Kidney tubule cell (primary cell): Measurements from ENCODE around the gene UNC5C.
"Not testable (repeated sequence)": the region's sequence is repeated elsewhere in the genome, so short reads cannot be mapped to it uniquely, and the experiment has no call there.

Source experiments
- DNase-seq: peaks from one replicate; pipeline ENCODE4 v3.0.0-alpha.2; 2018; ENCODE audit warnings: low spot score

The UNC5C gene

DNA sequence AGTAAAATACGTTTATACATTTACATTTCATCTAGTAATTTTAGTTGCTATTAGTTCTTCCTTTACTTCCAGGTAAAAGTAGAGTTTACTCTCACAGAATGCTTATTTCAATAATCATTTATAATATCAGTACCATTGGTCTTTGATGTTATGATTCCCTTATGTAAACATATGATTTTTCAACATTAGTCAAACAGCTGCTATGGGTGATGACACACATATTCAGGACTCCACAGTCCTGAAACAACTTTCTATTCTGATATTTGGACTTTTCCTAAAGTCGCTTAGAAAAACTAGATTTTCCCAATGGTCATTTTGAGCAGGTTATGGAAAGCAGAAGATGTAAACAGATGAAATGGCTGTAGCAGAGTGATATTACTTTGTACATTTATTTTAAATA, 369.8 kb downstream of the UNC5C start:
- no peak for DNase-seq

DNA sequence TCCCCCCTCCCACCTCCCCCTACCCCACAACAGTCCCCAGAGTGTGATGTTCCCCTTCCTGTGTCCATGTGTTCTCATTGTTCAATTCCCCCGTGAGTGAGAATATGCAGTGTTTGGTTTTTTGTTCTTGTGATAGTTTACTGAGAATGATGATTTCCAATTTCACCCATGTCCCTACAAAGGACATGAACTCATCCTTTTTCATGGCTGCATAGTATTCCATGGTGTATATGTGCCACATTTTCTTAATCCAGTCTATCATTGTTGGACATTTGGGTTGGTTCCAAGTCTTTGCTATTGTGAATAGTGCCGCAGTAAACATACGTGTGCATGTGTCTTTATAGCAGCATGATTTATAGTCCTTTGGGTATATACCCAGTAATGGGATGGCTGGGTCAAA, 377.4 kb downstream of the UNC5C start:
- not testable (repeated sequence) for DNase-seq

DNA sequence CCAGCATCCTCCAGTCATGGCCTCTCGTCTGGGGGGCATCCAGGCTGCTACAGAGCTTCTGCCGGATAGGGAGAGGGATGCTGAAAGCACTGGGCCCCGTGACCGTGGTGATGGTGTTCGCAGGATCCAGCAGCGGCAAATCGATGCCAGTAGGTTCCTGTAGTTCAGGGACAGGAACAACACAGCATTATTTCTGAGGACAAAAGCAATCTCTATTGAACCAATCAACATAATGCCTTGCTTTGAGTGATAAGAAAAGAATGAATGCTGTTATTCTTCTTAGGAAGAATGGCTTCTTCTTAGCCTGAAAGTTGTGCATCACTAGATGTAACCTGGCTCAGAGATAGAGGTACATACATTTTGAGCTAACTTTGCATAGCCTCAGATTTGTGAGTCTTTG, 378.6 kb downstream of the UNC5C start:
- DNase-seq: no peak

DNA sequence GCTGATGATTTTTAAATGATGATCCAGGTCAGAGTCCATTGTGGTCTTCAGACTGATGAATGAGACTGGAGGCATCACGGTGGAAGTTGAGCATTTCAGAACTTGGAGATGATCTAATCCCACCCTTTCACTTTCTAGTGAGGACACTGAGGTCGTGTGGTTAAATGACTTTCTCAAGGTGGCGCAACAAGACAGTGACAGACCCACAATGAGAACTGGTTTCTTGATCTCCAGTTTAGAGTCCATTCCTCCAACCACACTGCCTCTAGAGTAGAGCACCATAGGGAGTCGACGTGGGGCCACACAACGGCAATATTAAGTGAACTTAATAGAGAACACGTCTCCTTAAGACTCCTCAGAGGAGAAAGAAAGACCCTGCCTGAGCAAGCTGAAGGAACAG, 381.0 kb downstream of the UNC5C start:
- DNase-seq: no peak

DNA sequence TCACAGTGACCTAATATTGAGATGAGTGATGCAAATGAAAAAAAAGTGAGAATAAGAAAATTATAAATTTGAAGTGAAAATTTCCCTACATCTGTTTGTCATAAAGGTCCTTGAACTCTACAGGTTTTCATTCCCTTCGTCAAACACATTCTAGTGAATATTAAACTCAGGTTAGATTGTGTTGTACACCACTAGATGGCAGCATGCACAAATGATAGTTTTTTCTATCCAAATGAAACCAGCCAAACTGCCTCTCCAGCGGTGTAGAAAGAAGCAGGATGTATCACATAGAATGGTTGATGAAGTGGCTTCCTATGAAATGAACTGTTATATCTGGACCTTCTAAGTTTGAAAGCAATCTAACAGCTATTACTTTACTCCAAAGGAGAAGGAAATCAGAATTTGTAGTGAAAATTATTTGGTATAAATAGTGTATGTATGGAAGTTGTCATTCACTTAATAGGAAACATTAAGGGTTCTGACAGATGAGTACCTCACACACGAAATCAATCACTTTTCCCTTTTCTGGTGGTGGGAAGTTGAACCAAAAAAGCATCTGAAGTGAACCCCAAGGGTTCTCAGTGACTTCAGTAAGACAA, 382.7 kb downstream of the UNC5C start:
- DNase-seq: peak; percentile 75

DNA sequence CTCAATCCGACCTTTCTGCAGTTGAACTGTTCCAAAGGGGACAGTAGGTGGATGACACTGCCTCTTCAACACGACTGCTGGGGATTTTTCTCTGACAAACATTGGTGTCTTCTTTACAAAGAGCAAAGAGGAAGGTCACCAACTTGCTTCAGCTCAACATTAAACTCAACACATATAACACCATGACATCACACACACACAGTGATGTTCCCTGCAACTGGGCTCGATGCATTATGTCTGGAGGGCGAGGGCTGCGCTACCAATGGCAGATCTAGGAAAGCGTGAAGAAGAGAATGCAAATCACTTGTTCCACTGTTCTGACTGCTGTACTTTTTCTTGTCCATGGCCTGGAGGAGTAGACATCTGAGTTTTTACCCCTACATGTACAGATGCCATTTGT, 385.9 kb downstream of the UNC5C start:
- DNase-seq: no peak

DNA sequence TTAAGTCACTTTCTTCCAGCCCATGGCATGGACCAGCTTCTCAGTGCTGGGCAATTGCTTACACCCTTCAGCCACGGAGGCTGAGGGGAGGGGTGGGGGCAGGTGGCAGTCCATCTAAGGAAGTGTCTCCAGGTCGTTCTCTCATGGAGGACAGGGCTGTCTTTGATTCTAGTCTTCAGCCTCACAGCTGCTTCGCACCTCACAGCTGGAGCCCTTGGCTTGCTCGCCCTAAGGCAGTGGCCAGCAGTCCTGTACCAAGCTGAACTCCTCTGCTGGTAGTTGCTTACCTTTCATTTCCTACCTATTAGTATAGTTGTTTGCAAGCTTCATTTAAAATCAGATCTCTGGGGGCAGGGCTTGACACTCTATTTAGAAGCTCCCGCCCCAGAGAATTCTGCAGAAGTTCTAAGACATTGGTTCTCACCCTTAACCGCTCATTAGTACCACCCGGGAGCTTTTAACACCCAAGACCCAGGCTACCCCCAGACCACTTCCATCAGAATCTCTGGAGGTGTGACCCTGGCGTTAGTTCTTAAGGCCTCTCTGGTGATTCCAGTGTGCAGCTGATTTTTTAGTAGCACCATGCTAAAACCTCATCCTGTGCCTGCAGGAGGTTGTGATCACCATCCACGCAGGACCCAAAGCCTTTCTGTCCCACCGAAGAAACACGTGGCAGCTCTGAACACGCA, 386.8 kb downstream of the UNC5C start:
- no peak for DNase-seq

DNA sequence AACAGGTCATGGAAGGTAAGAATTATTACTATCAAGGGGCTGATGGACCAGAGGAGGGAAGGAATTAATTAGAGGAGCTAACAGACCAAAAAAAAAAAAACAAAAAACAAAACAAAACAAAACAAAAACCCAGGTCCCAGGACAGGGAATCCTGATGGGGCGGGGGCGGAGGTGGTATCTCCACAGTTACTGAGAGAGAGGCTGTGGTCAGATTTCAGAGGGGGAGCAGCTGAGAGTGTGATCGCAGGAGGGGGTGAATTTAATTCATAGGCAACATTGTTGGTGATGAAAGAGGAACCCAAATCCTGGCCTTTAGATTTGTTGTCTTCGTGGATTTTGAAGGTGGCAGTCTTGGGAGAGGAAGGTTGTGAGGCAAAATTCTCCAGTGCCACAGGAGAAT, 389.4 kb downstream of the UNC5C start:
- DNase-seq: no peak

DNA sequence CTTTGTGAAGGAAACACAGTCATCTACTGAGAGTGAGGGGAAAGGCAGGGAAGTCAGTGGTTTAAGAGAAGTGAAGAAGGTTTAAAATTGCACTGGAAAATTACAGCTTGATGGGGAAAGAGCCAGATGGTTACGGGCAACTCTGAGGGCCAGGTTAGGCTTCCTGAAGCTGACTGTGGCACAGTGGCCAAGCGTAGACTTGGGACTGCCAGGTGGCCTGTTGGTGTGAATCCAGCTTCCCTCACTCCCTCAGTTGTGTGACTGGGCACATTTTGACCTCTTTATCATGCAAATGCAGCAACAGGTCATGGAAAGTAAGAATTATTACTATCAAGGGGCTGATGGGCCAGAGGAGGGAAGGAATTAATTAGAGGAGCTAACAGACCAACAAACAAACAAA, 390.1 kb downstream of the UNC5C start:
- DNase-seq: no peak

DNA sequence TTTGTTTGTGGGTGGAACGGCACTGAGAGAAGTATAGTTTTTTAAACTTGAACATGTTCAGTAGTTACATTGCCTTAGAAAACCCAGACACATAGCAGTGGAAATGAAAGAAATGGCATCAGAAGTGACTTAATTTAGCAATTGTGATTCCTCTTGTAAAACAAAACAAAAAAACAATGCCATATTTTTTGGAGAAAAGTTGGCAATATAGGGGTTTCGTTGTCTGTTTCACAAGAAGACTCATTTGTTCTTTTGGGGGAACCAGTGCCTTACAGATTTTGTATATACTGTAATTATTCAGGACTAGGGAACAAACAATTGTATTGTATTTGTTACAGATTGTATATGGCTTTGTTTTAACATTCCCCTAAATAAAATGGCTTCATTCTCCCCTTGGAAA, 390.7 kb downstream of the UNC5C start:
- DNase-seq: no peak

DNA sequence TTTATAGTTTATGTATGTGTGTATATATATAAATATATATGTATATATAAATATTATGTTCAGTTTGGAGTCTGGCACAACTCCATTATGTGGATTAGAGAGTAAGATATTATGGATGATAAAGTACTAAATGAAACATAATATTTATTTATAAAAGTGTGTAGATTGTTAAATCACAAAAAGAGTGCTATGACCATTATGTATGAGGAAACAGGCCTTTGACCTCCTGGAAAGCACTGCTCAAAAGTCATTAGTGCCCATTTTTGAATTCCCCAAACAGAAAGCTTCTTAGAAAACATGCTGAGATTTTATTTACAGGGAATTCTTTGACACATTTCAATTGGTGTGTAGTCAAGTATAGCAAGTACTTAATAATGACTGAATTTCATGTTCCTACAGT, 391.2 kb downstream of the UNC5C start:
- DNase-seq: no peak

DNA sequence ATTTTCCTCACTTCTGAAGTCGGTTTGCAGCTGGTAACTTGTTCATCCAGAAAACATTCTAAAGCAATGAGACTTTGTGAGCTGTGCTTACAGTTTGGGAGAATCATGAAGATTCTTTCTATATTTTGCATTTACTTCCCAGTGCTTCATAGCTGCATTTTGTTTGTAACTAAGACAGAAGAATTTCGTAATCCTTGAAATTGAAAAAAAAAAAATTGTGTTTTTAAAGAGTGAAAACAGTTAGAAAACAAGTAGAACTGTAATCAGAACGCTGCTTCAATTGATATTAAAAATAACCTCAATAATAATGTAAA, 392.4 kb downstream of the UNC5C start:
- no peak for DNase-seq

DNA sequence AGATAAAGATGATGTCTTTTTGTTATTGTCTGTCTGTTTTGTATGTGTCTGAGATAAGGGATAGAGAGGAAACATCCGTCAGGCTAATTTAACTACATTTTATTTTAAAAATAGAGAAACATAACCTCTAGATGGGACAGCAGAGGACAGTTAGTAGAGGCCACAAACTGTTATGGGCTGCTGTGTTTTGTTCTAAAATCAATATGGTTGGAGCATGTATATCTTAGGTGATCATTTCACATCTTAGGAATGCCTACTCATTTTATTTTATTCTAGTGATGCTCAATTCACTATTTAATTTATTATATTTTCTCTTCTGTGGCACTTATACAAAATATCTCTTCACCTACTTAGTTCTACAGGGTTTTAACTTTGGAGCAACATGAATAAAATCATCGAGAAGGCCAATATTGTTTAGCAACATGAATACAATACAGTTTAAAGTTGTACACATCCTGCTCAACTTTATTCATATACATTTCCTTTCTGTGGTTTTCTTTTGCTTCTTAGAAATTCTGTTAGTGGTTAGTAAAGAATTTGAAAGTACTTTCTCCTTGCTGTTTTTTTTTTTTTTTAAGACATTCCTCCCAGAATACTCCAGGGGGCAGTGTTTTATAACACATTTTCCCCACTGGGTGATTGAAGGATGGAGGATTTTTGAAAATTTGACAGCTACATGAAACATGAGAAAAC, 392.9 kb downstream of the UNC5C start:
- peak; percentile 50 for DNase-seq

DNA sequence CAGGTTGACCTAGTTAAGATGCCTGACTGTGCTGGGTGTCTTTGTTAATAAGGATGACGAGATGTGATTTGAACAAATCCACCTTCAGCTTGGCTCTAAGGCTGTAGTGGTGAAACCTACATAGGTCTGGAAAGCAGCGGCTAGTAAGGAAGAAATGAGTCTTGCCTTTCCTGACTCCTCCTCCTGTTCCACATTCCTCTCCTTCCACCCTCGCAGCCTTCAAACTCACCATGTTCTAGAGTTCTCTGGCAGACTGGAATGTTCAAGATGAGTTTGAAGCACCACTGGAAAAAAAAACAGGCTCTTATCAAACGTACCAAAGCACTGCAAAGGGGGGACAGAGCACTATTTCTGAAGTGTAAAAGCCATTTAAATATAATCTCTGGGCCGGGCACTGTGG, 395.6 kb downstream of the UNC5C start:
- DNase-seq: no peak

DNA sequence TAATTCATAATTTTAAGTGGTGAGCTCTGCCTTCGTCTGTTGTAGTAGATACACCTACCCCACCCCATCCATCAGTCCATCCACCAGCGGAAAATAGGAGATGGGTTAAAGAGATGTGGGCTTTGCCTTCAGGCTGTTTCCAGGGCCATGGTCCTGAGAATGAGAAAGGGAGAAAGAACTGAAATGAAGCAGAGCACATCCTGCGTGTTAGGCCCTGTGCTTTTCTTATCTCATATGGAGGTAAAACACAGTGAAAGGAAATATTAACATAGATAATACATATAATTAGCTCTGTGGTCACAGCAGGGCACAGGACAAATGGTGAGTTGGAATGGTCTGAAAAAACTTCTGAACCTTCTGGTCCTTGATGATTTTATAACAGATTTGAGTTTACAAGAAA, 397.5 kb downstream of the UNC5C start:
- no peak for DNase-seq

DNA sequence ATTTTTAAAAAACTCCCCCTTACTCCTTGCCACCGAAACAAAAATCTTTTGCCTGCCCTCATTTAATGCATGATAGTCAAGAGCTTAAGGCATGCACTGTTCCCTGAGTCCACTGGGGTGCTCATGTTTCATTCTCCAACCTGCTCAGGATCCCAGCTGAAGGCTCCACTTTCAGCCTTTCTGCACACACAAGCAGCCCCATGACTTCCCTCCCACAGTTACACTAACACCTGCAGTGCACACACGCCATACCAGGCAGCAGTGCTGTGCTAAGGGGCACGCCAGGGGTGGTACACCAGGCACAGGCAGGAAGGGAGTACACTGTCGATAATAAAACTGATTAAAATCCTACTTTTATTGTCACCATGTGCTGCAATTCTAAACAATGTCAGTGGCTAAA, 405.8 kb downstream of the UNC5C start:
- no peak for DNase-seq

DNA sequence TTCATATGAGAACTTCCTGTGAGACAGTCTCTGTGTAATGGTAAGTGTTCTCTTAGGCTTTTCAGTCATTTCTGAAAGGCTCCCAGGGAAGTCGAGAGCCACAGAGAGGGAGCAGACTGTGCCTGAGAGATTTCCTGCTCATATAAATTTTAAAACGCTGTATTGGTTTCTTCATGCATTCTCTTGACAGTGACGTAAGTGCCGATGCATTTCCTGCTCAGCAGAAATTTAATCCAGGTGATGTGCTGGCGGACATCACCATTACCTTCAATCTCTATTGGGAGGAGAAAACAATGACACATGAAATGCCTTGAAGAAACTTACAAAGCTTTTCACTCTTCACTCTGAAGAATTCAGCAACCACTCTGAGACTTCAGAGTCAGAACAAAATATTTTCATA, 407.4 kb downstream of the UNC5C start:
- DNase-seq: peak; percentile 31

DNA sequence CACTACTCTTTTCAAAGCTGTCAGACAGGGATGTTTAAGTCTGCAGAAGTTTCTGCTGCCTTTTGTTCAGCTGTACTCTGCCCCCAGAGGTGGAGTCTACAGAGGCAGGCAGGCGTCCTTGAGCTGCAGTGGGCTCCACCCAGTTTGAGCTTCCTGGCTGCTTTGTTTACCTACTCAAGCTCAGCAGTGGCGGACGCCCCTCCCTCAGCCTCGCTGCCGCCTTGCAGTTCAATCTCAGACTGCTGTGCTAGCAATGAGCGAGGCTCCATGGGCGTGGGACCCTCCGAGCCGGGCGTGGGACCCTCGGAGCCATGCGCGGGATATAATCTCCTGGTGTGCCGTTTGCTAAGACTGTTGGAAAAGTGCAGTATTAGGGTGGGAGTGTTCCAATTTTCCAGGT, 409.3 kb downstream of the UNC5C start:
- not testable (repeated sequence) for DNase-seq

DNA sequence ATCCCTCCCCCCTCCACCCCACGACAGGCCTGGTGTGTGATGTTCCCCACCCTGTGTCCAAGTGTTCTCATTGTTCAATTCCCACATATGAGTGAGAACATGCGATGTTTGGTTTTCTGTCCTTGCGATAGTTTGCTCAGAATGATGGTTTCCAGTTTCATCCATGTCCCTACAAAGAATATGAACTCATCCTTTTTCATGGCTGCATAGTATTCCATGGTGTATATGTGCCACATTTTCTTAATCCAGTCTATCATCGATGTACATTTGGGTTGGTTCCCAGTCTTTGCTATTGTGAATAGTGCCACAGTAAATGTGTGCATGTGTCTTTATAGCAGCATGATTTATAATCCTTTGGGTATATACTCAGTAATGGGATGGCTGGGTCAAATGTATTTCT, 414.8 kb downstream of the UNC5C start:
- not testable (repeated sequence) for DNase-seq

DNA sequence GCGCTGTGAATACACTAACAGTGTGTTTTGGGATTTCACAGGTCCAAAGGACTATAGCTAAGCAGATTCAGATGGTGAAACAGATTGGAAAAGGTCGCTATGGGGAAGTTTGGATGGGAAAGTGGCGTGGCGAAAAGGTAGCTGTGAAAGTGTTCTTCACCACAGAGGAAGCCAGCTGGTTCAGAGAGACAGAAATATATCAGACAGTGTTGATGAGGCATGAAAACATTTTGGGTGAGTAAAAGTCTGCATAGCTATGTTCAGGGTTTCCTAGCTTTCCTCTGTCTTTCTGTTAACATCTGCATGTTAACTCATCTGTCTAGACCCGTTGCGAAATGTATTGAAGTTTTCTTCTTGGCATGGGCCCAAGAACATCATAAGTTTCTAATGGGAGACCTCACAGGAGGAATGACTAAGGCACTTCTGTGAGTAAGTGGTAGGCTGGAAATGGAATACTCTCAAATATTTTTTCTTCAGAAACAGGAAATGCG, 418.9 kb downstream of the UNC5C start:
- peak; percentile 99 for DNase-seq

DNA sequence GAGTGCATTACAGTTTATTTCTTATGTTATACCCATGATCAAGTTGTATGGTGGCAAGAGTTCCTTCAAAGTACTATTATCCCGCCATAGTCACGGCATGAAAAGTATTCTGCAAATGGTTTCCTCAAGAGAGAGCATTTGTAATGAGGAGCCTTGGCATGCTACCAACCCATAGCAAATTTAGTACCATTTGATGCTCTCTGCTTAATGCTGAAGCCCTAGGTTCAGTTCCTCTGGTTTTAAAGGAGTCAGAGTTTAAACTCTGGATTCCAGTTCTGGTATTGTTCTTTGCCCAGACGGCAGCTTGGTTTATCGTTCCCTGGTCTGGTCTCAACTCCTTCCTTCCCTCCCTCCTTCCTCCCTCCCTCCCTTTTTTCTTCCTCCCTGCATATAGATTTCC, 419.7 kb downstream of the UNC5C start:
- DNase-seq: no peak

DNA sequence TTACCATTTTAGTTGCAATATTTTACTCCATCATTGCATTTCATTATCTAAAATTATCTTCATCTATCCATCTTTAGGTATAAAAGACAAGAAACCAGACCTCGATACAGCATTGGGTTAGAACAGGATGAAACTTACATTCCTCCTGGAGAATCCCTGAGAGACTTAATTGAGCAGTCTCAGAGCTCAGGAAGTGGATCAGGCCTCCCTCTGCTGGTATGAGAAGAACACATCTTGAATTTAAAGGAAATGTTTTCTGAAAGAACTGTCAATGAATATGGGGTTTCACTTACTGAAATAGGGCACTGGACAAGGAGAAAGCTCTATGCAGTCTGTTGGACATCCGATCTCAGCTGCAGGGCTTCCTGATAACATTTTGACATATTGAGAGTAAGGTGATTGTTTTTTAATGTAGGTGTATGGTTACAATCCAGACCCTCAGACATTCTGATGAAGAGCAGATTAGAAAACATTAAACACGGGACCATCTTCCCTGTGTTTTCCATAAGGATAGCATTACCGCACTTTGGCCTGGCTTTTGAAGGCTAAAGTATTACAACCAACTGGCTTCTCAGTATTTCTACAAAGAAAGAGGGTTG, 423.8 kb downstream of the UNC5C start:
- peak; percentile 69 for DNase-seq

DNA sequence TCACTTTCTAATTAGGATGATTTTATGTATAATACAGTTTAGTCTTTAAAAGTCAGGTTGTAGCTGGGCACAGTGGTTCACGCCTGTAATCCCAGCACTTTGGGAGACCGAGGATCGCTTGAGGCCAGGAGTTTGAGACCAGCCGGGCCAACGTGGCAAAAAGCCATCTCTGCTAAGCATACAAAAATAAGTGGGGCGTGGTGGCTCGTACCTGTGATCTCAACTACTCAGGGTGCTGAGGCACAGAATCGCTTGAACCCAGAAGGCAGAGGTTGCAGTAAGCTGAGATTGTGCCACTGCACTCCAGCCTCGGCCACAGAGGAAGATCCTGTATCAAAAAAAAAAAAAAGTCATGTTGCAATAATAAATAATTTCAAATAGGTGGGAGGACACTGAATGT, 426.8 kb downstream of the UNC5C start:
- DNase-seq: no peak
